NCI-H1930 (cell line): ENCODE measurements around the gene MBD6.
A peak's percentile ranks its signal among the peaks of the same experiment; 100 is the strongest.
"Not testable (repeated sequence)": the region's sequence is repeated elsewhere in the genome, so short reads cannot be mapped to it uniquely, and the experiment has no call there.

Experiments used
- DNase-seq, 2 experiments: peaks; one replicate each; lab custom pipeline; 2025; lab: John Stamatoyannopoulos, UW

The MBD6 gene

DNA sequence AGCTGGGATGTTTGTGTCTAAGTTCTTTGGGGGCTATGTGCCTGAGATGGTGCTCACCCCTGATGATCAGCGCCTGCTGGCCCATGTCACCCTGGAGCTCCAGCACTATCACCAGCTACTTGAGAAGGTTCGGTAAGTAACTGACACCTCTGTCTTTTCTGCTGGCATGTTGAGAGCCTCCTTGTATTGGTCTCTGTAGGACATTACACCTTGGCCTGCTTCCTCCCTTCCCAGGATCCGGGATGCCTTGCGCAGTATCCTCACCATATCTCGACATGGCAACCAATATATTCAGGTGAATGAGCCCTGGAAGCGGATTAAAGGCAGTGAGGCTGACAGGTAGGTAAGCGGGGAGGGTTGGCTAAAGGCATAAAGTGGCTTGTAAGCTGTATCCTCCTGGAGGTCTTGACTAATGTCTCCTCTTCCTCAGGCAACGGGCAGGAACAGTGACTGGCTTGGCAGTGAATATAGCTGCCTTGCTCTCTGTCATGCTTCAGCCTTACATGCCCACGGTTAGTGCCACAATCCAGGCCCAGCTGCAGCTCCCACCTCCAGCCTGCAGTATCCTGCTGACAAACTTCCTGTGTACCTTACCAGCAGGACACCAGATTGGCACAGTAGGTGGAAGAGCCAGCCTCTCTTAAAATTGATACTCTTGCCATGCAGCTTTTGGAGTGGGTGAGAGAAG lies 7.8 kb upstream of the MBD6 start:
- no peak for DNase-seq

- no peak for DNase-seq
Observed at GRCh38 chr12:57515408-57515933, 7.2 kb upstream of the MBD6 start.

DNA sequence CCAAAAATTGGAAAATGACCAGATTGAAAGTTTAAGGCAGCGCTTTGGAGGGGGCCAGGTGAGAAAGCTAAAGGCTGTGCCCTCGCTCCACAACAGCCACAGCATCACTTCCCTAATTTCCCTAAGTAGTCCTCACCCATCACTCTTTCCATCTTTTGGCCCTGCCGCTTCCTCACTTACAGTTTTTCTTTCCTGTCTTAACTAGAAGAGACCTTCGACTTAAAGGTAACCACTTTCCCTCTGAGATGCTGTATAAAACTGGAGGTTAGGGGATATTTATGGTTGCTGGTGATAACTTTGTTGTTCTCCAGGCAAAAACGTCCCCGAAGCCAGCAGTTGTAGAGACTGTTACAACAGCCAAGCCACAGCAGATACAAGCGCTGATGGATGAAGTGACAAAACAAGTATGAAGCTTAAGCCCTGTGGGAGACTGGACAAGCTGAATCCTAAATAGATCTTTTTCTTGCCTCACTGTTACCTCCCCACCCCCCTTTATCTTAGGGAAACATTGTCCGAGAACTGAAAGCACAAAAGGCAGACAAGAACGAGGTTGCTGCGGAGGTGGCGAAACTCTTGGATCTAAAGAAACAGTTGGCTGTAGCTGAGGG lies 6.6 kb upstream of the MBD6 start:
- DNase-seq, result no peak

GRCh38 chr12:57516617-57517153 lies 5.9 kb upstream of the MBD6 start:
- DNase-seq, result no peak

DNA sequence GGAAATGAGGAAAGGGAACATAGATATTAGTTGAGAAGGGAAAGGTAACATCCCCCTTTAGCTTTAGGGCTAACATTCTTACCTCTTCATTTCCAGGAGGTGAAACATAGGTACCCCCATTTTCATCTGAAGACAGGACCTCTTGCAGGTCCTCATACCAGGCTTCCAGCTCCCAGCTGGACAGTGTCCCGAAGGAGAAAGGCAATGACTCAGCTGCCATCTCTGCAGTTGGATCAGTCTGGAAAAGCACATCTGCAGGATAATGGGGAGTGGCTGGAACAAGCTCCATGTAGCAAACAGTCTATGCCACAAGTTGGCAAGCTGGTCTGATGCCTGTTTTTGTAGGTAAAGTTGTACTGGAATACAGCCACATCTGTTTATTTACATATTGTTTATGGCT lies 5.4 kb upstream of the MBD6 start:
- DNase-seq, result no peak

DNA sequence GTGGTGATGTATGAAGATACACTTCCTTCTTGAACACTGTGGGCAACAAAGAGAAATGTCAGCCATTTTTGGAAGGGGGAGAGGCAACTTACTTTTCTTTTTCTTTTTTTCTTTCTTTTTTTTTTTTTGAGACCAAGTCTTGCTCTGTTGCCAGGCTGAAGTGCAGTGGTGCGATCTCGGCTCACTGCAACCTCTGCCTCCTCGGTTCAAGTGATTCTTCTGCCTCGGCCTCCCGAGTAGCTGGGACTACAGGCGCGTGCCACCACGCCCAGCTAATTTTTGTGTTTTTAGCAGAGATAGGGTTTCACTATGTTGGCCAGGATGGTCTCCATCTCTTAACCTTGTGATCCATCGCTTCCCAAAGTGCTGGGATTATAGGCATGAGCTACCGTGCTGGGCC lies 4.9 kb upstream of the MBD6 start:
- DNase-seq, result not testable (repeated sequence)

GRCh38 chr12:57518176-57518919 lies 4.3 kb upstream of the MBD6 start:
- DNase-seq, result no peak

- DNase-seq, result peak in 1 of 2 experiments; percentile 33
Observed at GRCh38 chr12:57518920-57519795, 3.5 kb upstream of the MBD6 start.

- peak in 1 of 2 experiments; percentile 10 for DNase-seq
Observed at GRCh38 chr12:57519796-57520052, 2.9 kb upstream of the MBD6 start.

DNA sequence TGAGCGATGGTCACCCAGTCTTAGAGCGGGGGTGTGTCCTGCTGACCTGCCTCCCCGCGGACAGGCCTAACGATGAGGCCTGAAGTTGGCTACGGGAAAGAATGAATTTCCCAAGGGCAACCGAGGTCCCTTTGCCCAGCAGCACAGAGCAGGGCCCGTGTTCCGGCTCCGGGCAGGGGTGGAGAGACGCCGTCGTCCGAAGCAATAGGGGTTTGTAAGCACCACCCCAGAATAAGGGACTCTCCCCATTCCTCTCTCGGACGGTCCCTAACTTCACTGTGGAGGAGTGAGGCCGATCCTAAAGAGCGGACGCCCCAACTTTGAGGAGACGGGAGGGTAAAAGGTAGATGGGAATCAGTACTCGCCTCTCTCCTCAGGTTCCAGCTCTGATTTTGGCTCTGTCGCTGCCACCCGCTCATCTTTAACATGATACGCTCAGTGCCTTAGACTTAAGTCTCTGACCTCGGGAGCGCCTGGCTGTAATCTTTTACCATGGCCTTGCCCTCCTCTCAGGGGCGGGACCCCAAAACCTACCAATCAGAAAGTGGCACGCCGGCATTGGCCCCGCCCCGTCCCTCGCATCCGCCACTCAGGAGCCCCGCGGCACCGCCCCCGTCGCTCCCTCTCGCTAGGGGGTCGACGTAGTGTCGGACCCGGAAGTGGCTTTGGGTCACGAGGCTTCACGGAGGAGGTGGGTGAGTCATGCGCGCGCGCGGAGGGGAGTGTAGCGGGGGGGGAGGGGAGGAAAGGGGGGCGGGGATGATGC lies 2.4 kb upstream of the MBD6 start, which contains the start of gene DDIT3:
DDIT3 (minus strand) TSS at position 462 of the 766 bp plus-strand sequence. CDS start 3,108 bp downstream, outside the sequence.
- peak; percentile 98 to 99 for DNase-seq

DNA sequence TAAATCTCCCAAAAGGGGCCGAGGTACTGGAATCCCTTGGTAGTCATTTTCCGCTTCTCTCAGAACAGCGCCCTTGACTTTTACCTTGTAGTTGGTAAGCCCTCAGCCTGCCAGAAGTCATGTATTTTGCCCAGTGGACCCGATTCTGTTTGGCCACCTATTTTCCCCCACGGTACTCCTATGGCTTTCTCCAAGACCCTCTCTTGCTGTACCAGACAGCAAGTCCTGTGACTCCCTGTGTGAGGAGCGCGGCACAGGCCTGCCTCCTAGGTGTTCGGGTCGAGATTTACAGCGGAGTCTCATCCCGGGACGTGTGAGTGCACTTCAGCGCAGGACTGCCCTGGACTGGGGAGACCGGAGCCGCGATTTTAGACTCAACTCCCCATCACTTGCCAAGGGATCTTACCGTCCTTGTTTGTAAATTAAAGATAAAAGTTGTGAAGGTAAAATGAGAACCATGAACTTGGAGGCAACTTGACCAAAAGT lies 1.1 kb upstream of the MBD6 start:
- peak; percentile 36 to 55 for DNase-seq

GRCh38 chr12:57522887-57523705 lies 472 bp downstream of the MBD6 start:
- DNase-seq, result no peak

GRCh38 chr12:57523706-57524614 lies 1.3 kb downstream of the MBD6 start:
- no peak for DNase-seq

DNA sequence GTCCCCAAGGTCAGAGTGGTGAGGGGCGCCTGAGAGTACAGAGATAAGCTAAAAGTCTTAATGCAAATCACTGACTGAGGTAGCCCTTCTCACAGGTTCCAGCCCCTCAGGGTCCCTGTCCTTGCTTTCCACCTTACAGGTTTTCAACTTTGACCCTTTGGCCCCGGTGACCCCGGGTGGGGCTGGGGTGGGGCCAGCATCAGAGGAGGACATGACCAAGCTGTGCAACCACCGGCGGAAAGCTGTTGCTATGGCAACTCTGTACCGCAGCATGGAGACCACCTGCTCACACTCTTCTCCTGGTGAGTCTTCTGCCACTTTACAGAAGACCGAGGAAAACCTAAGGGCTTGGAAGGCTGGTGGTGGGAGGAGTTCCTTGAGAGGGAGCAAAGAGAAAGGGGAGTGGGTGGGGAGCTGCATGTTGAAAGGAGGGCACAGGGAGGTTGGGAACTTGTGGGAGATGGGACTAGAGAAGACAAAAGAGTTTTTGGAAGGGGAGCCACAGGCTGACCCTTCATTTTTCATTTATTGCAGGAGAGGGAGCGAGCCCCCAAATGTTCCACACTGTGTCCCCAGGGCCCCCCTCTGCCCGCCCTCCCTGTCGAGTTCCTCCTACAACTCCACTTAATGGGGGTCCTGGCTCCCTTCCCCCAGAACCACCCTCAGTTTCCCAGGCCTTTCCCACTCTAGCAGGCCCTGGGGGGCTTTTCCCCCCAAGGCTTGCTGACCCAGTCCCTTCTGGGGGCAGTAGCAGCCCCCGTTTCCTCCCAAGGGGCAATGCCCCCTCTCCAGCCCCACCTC lies 2.4 kb downstream of the MBD6 start:
- no peak for DNase-seq

GRCh38 chr12:57525615-57526383 lies 3.2 kb downstream of the MBD6 start:
- DNase-seq, result no peak

- DNase-seq, result no peak
Observed at GRCh38 chr12:57526477-57527126, 4.0 kb downstream of the MBD6 start.

- DNase-seq, result no peak
Observed at GRCh38 chr12:57527184-57527583, 4.6 kb downstream of the MBD6 start.
